ENCODE results near the gene SULT1B1.

SULT1B1 gene

GRCh38 chr4:69697536-69698242 lies 62.7 kb downstream of the SULT1B1 start:
- no peak for DNase-seq (ENCODE audit: low read depth)
- Histone ChIP-seq H3K4me1 (ENCODE audit: control insufficient read depth, insufficient read depth, low read length) (no peaks in the 10 kb centered on the region), H3K4me3 (ENCODE audit: low read length) (no peak overlapping the region), H3K36me3 (ENCODE audit: control insufficient read depth, insufficient read depth, low read length, severe bottlenecking) (no peaks in the 10 kb centered on the region), H3K9ac (ENCODE audit: low read length) (no peak overlapping the region), H3K27me3 (replicated peaks; ENCODE audit: control insufficient read depth, insufficient read depth, low read length) (no peaks in the 10 kb centered on the region), H3K9me3 (ENCODE audit: control insufficient read depth, low read length) (peaks cover 14% of the 10 kb centered on the region)

DNA sequence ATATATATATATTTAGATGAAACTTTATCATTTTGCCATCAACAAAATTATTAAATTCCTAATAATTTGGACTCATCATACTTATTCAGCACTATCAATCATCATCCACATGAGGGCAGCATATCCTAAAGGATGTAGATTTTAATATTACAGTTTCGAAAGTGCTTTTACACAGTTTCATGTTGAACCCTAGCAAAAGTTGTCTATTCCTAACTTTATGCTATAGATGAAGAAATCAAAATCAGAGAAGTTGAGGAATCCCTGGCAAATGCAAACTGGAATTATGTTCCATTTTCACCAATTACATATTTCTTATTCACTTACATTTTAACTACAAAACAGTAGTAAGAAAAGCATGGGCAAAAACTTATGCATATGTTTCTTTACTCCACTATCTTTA lies 70.8 kb downstream of the SULT1B1 start:
- Histone ChIP-seq H3K4me1 (ENCODE audit: control insufficient read depth, insufficient read depth, low read length) (peaks cover 4% of the 10 kb centered on the region), H3K9me3 (ENCODE audit: control insufficient read depth, low read length) (no peaks in the 10 kb centered on the region), H3K36me3 (ENCODE audit: control insufficient read depth, insufficient read depth, low read length, severe bottlenecking) (no peaks in the 10 kb centered on the region), H3K4me3 (ENCODE audit: low read length) (no peak overlapping the region), H3K9ac (ENCODE audit: low read length) (peak overlapping the region; percentile 69), H3K27me3 (replicated peaks; ENCODE audit: control insufficient read depth, insufficient read depth, low read length) (no peaks in the 10 kb centered on the region)
- DNase-seq (ENCODE audit: low read depth) = peak; percentile 72

DNA sequence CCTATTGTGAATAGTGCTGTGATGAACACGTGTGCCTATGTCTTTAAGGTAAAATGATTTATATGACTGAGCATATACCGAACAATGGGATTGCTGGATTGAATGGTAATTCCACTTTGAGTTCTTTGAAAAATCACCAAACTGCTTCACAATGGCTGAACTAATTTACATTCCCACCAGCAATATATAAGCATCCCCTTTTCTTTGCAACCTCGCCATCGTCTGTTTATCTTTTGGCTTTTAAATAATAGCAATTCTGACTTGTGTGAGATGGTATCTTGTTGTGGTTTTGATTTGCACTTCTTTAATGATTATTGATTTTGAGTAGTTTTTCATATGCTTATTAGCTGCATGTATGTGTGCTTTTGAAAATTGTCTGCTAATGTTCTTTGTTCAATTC lies 75.6 kb downstream of the SULT1B1 start:
- no peak overlapping the region for H3K4me3 ChIP-seq (ENCODE audit: low read length)
- H3K9ac ChIP-seq (ENCODE audit: low read length) = no peak overlapping the region
- H3K9me3 ChIP-seq (ENCODE audit: control insufficient read depth, low read length) = no peaks in the 10 kb centered on the region
- peaks cover 2% of the 10 kb centered on the region for H3K4me1 ChIP-seq (ENCODE audit: control insufficient read depth, insufficient read depth, low read length)
- no peaks in the 10 kb centered on the region for H3K36me3 ChIP-seq (ENCODE audit: control insufficient read depth, insufficient read depth, low read length, severe bottlenecking)
- DNase-seq (ENCODE audit: low read depth) = no peak
- H3K27me3 ChIP-seq (replicated peaks; ENCODE audit: control insufficient read depth, insufficient read depth, low read length) = no peaks in the 10 kb centered on the region
